Activated CD8-positive, alpha-beta memory T cell treated with anti-CD3 and anti-CD28 coated beads, Interleukin-2, amount 10 ng/mL, durations not matched to agents 7 days and 5 days (primary cell): ENCODE data around the gene EIPR1. TPM values are rescaled to one million over a fixed set of nuclear protein-coding genes. Genes with fewer than 3 reads are reported as not detected.

ENCODE experiments used
- ATAC-seq: fragments of 150-1000 bp; cut with Tn5 transposase; one replicate; pipeline ENCODE4 v1.10.0; 2021; ENCODE audit warnings: moderate library complexity
- CTCF ChIA-PET: fragments of 350-600 bp; sonication (Branson Sonifier 250); formaldehyde crosslinking; loops from one replicate; lab custom pipeline; 2021; ENCODE audit warnings: antibody characterized with exemption; lab: Charles Lee
- DNase-seq: peaks from one replicate; pipeline ENCODE4 v3.0.0-alpha.2; 2020
- H3K27ac Mint-ChIP-seq: one replicate; pipeline ENCODE4 v1.8.0; 2021; ENCODE audit warnings: mild to moderate bottlenecking, mixed read lengths
- H3K27me3 Mint-ChIP-seq: one replicate; pipeline ENCODE4 v1.8.0; 2021; ENCODE audit warnings: mixed read lengths
- H3K36me3 Mint-ChIP-seq: one replicate; pipeline ENCODE4 v1.8.0; 2021; ENCODE audit warnings: mild to moderate bottlenecking, mixed read lengths
- H3K4me1 Mint-ChIP-seq: one replicate; pipeline ENCODE4 v1.8.0; 2021; ENCODE audit warnings: mixed read lengths
- H3K4me3 Mint-ChIP-seq: one replicate; pipeline ENCODE4 v1.8.0; 2021; ENCODE audit warnings: mild to moderate bottlenecking, moderate library complexity, mixed read lengths
- H3K9me3 Mint-ChIP-seq: one replicate; pipeline ENCODE4 v1.8.0; 2022; ENCODE audit warnings: low read depth, mixed read lengths
- total RNA-seq, 2 experiments: library from RNA; stranded (reverse); gene quantifications; one replicate each; pipeline ENCODE4 v1.2.3, GENCODE V29; 2021

The EIPR1 gene
- total RNA-seq, 2 experiments from 2014 or later = 40.7 to 44.7 TPM

- Mint-ChIP-seq H3K9me3 (no peaks in the 10 kb centered on the region), H3K4me1 (no peaks in the 10 kb centered on the region), H3K4me3 (no peak overlapping the region), H3K27ac (no peak overlapping the region), H3K36me3 (peaks cover 13% of the 10 kb centered on the region), H3K27me3 (no peaks in the 10 kb centered on the region)
- DNase-seq = no peak
- CTCF ChIA-PET = interaction anchor here (0.7 kb wide), 1 partner anchor 12 kb away, joined by 3 read pairs; no protein-coding TSS in a partner anchor
- ATAC-seq = no peak
Observed at GRCh38 chr2:3322311-3322970, 55.2 kb downstream of the EIPR1 start.

DNA sequence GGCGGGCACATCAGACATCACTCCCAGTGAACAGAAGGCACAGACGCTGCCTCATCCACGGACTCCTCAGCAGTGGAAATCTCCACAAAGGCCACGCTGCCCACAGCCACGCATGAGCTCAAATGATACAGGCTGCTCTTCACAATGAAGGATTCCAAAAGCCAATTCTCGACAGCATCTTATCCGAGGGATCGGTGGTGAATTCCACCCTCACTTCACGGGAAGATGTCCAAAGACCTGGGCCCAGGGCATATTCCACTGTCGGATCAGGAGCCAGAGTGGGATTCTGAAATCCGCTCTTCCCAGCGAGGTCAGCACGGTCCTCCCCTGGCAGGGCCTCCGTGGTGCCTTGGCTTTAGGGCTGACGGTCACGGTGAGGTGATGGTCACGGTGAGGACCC is 55.8 kb downstream of the EIPR1 start:
- H3K4me1 Mint-ChIP-seq = no peaks in the 10 kb centered on the region
- DNase-seq (no peak), ATAC-seq (no peak)
- no peak overlapping the region for H3K27ac Mint-ChIP-seq
- CTCF ChIA-PET = no interaction called here
- H3K36me3 Mint-ChIP-seq = peaks cover 16% of the 10 kb centered on the region
- H3K9me3 Mint-ChIP-seq = no peaks in the 10 kb centered on the region
- no peaks in the 10 kb centered on the region for H3K27me3 Mint-ChIP-seq
- H3K4me3 Mint-ChIP-seq = no peak overlapping the region

DNA sequence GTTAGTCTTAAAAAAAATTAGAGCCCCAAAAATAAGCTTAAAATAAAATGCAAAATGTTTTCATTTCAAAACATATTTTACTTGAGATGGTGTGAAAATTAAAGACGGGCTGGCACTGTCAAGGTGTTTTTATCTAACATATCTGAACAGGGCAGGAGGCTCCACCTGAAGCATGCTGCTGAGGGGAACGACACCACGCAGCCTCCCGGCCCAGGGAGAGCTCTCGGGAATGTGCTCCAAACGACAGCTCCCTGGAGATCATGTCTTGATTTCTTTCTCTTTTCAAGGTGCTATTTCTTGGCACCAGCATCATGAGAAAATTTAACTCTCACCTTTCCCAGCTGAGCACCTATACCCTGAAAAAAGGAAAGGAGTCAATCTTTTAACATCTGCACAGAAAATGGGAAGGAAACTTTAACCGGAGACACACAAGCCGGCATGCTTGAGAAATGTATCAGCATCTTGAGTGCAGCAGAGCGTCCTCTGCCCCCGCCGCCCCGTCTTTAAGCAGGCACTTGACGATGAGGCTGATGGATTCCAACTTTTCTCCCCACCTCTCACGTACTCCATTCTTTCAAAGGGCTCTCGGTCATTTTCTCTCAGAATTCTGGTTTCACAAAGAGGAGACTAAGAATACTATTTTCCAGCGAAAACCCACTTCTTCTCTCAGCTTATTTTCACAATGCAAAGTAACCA is 56.6 kb downstream of the EIPR1 start:
- DNase-seq (no peak), ATAC-seq (no peak)
- Mint-ChIP-seq H3K9me3 (no peaks in the 10 kb centered on the region), H3K4me1 (no peaks in the 10 kb centered on the region), H3K36me3 (peaks cover 16% of the 10 kb centered on the region), H3K27me3 (no peaks in the 10 kb centered on the region), H3K4me3 (no peak overlapping the region), H3K27ac (no peak overlapping the region)
- CTCF ChIA-PET = interaction anchor here (1.0 kb wide), 1 partner anchor 18 kb away, joined by 3 read pairs; no protein-coding TSS in a partner anchor

DNA sequence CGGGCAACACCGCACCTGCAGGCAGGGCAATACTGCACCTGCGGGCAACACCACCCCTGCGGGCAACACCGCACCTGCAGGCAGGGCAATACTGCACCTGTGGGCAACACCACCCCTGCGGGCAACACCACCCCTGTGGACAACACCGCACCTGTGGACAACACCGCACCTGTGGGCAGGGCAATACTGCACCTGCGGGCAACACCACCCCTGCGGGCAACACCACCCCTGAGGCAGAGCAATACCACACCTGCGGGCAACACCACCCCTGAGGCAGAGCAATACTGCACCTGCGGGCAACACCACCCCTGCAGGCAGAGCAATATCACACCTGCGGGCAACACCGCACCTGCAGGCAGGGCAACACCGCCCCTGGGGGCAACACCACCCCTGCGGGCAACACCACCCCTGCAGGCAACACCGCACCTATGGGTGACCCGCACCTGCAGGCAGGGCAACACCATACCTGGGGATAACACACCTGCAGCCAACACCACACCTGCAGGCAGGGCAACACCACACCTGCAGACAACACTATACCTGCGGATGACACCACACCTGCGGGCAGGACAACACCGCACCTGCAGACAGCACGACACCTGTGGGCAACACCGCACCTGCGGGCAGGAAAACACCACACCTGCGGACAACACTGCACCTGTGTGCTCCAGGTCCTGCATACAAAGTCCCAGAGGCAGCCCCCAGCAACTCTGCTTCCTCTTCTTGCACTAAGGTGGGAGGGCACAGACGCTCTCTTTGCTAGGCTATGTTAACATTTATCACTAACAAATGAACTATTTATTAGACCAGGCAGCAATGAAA is 57.7 kb downstream of the EIPR1 start:
- Mint-ChIP-seq H3K4me3 (no peak overlapping the region), H3K4me1 (no peaks in the 10 kb centered on the region), H3K27me3 (no peaks in the 10 kb centered on the region), H3K9me3 (no peaks in the 10 kb centered on the region), H3K27ac (no peak overlapping the region), H3K36me3 (peaks cover 16% of the 10 kb centered on the region)
- DNase-seq (no peak), ATAC-seq (no peak)
- CTCF ChIA-PET = no interaction called here

DNA sequence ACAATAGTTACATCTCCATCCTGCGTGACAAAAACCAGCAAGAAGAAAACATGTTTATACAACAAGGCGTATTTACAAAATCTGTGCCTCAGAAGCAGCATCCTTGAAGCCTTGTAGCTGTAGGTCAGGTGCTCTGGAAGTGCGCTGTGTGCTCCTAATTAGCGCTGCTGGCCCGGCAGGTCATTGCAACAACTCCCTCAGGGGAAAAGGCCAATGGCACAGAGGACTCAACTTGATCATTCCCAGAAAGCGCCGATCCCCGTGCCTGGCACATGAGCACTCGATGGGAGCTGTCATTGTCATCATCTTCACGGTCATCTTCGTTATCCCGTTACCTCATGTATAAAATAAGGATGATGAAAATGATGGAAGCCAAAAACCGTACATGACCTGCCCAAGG is 58.5 kb downstream of the EIPR1 start:
- Mint-ChIP-seq H3K4me3 (no peak overlapping the region), H3K27me3 (no peaks in the 10 kb centered on the region), H3K4me1 (no peaks in the 10 kb centered on the region), H3K27ac (no peak overlapping the region), H3K36me3 (peaks cover 16% of the 10 kb centered on the region), H3K9me3 (no peaks in the 10 kb centered on the region)
- CTCF ChIA-PET = no interaction called here
- ATAC-seq (no peak), DNase-seq (no peak)

- Mint-ChIP-seq H3K36me3 (peaks cover 16% of the 10 kb centered on the region), H3K4me3 (no peak overlapping the region), H3K27me3 (no peaks in the 10 kb centered on the region), H3K9me3 (no peaks in the 10 kb centered on the region), H3K27ac (no peak overlapping the region), H3K4me1 (peaks cover 2% of the 10 kb centered on the region)
- CTCF ChIA-PET = no interaction called here
- DNase-seq (no peak), ATAC-seq (no peak)
Observed at GRCh38 chr2:3317871-3318590, 59.6 kb downstream of the EIPR1 start.

GRCh38 chr2:3317277-3317685 is 60.3 kb downstream of the EIPR1 start:
- no peak for ATAC-seq
- H3K4me1 Mint-ChIP-seq = peaks cover 7% of the 10 kb centered on the region
- no peak for DNase-seq
- no peaks in the 10 kb centered on the region for H3K9me3 Mint-ChIP-seq
- CTCF ChIA-PET = no interaction called here
- no peak overlapping the region for H3K4me3 Mint-ChIP-seq
- H3K27me3 Mint-ChIP-seq = no peaks in the 10 kb centered on the region
- no peak overlapping the region for H3K27ac Mint-ChIP-seq
- peaks cover 16% of the 10 kb centered on the region for H3K36me3 Mint-ChIP-seq

DNA sequence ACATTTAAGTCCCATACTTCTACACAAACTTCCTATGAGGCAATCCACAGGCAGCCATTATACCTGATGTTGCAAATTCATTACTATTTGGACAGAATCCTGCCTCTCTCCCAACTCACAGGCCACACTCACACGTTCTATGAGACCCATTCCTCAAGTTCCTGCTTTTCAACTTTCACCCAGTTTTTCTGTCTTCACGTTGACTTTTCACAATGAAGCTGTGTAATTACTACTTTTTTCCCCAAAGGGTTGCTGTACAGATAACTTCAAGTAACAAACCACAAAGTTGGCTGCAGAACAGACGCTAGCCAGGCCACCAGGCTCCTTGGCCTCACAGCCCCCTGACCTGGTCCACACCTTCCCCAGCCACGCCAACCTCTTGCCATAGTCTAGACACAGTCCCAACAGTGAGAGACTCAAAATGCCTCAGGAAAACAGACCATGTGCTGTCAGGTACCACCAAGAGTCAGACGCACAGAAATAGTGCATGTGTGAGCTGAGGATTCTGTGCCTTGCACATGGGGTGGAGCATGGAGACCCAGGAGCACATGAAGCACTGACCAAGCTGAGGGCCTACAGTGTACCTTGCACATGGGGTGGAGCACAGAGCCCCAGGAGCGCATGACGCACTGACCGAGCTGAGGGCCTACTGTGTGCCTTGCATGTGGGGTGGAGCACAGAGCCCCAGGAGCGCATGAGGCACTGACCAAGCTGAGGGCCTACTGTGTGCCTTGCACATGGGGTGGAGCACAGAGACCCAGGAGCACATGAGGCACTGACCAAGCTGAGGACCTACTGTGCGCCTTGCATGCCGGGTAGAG is 61.0 kb downstream of the EIPR1 start:
- Mint-ChIP-seq H3K4me3 (no peak overlapping the region), H3K4me1 (peaks cover 7% of the 10 kb centered on the region), H3K27me3 (no peaks in the 10 kb centered on the region), H3K36me3 (peaks cover 16% of the 10 kb centered on the region), H3K27ac (no peak overlapping the region), H3K9me3 (no peaks in the 10 kb centered on the region)
- CTCF ChIA-PET = no interaction called here
- DNase-seq (no peak), ATAC-seq (no peak)

DNA sequence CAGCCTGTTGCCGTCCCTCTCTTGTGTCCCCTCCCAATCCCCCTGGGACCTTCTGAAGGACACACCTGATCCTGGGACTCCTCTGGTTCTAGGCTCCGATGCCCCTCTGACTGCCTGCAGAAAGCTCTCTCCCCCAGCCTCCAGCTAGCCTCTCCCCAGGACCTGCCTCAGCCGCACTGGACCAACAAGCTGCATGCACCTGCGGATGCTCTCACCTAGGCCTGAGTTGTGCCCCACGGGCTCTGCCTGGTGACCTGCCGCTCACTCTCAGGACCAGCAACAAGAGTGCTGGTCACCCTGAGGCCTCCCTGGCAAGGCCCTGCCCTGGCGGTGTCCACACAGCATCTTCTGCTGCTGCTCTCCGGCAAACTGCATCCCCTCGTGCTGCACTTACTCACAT is 63.0 kb downstream of the EIPR1 start:
- CTCF ChIA-PET = no interaction called here
- Mint-ChIP-seq H3K4me3 (no peak overlapping the region), H3K9me3 (no peaks in the 10 kb centered on the region), H3K27me3 (no peaks in the 10 kb centered on the region), H3K27ac (no peak overlapping the region), H3K4me1 (peaks cover 7% of the 10 kb centered on the region), H3K36me3 (peaks cover 14% of the 10 kb centered on the region)
- ATAC-seq = no peak
- no peak for DNase-seq

DNA sequence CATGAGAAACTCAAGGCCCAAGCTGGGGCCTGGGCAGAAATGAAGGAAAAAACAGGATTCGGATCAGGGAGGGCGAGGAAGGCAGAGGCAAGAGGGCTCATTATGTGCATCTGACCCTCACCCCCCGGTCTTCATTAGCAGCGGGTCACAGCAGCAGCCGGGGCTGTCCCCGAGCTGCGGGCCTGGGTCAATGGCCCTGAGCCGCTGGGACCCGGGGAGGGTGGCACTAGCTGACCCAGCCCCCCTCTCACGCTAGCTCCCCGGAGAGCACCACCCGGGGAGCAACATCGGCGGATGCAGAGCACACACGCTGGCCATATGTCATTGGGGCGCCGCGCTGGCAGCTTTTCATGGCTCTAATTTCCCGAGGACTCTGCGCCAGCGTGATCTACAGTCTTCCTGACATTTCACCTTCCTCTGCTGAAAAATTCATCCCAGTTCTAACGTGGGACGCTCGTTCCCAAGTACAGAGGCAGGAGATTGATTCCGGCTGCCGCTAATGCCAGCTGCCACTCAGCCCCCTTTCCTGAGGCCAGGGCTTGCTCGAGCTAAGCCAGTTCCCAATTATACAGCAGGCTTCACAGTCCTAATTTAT is 63.7 kb downstream of the EIPR1 start:
- DNase-seq (no peak), ATAC-seq (no peak)
- Mint-ChIP-seq H3K36me3 (peaks cover 11% of the 10 kb centered on the region), H3K27ac (no peak overlapping the region), H3K4me1 (peaks cover 7% of the 10 kb centered on the region), H3K4me3 (no peak overlapping the region), H3K9me3 (no peaks in the 10 kb centered on the region), H3K27me3 (no peaks in the 10 kb centered on the region)
- CTCF ChIA-PET = interaction anchor here (1.1 kb wide), 1 partner anchor 10 kb away, joined by 3 read pairs; no protein-coding TSS in a partner anchor

- no peak overlapping the region for H3K4me3 Mint-ChIP-seq
- CTCF ChIA-PET = interaction anchor here (1.1 kb wide), 1 partner anchor 9 kb away, joined by 3 read pairs; no protein-coding TSS in a partner anchor
- no peaks in the 10 kb centered on the region for H3K27me3 Mint-ChIP-seq
- no peak for ATAC-seq
- peaks cover 7% of the 10 kb centered on the region for H3K4me1 Mint-ChIP-seq
- no peak for DNase-seq
- H3K36me3 Mint-ChIP-seq = peaks cover 7% of the 10 kb centered on the region
- no peaks in the 10 kb centered on the region for H3K9me3 Mint-ChIP-seq
- H3K27ac Mint-ChIP-seq = no peak overlapping the region
Observed at GRCh38 chr2:3312576-3313345, 64.9 kb downstream of the EIPR1 start.

DNA sequence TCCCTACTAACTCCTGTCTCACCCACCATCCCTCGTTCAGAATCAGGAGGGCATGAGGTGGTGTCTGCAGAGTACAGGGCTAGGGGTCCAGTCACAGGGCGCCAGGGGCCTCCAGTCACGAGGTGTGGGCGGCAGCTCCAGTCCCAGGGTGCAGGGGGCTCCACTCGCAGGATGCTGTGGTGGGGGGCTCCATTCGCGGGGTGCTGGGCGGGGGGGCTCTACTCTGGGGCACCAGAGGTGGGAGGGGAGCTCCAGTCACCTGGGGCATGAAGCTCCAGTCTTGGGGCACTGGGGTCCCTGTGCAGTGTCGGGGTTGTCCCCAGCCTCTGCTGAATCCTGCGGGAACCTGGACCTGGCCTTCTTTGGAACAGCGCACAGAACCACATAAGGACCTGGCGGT is 66.0 kb downstream of the EIPR1 start:
- Mint-ChIP-seq H3K9me3 (no peaks in the 10 kb centered on the region), H3K4me1 (peaks cover 7% of the 10 kb centered on the region), H3K27me3 (no peaks in the 10 kb centered on the region), H3K27ac (no peak overlapping the region), H3K36me3 (peaks cover 2% of the 10 kb centered on the region), H3K4me3 (no peak overlapping the region)
- CTCF ChIA-PET = no interaction called here
- ATAC-seq = no peak
- DNase-seq = no peak
